ENCODE results near the gene C11orf21.

- TF ChIP-seq CTCF (conservative IDR thresholded peaks at IDR 0.05 in 1 of 2, IDR thresholded peaks at IDR 0.05 in 1 of 2; ENCODE audit: extremely low read depth in 1 of 2, insufficient read depth in 1 of 2, low read depth in 1 of 2, low read length in 2 of 2) (no peak), EZH2 (IDR thresholded peaks at IDR 0.05; ENCODE audit: borderline replicate concordance, low read length) (no peak)
Measured at GRCh38 chr11:2258501-2259465, 42.9 kb downstream of the C11orf21 start.
